Ovary (tissue), 9 donors: Measurements from ENCODE around the gene GLTPD2. TPM values are rescaled to one million over a fixed set of nuclear protein-coding genes. Genes with fewer than 3 reads are reported as not detected.

Experiments
- DNase-seq, 5 donors: peaks; one replicate each; pipeline ENCODE4 v3.0.0-alpha.2; 2019 to 2020
- H3K27ac ChIP-seq, 2 donors: fragments of 200-600 bp; one replicate each; pipeline versions ENCODE4 v1.5.1 to v1.8.0; 2019 to 2022
- H3K27me3 ChIP-seq: fragments of 200-600 bp; one replicate; pipeline ENCODE4 v1.8.0; 2022
- H3K36me3 ChIP-seq: fragments of 200-600 bp; sonication (generic); one replicate; pipeline ENCODE4 v1.5.1; 2019
- H3K4me1 ChIP-seq: one replicate; pipeline ENCODE4 v1.8.1; 2013; ENCODE audit warnings: mild to moderate bottlenecking, moderate library complexity; ENCODE audit not compliant: insufficient read depth
- H3K4me3 ChIP-seq: fragments of 200-600 bp; sonication (generic); one replicate; pipeline ENCODE4 v1.5.1; 2017
- H3K9me3 ChIP-seq, 2 donors: fragments of 200-600 bp in 1 of 2; sonication (generic) in 1 of 2; one replicate each; pipeline versions ENCODE4 v1.5.1 to v1.8.1; 2013 to 2019; ENCODE audit warnings: mild to moderate bottlenecking in 1 of 2, moderate library complexity in 1 of 2
- EP300 ChIP-seq: sonication (generic); formaldehyde crosslinking; IDR thresholded peaks from one replicate; pipeline ENCODE4 v1.6.1; 2017; ENCODE audit warnings: antibody characterized with exemption
- POLR2A ChIP-seq: fragments of 450-650 bp; IDR thresholded peaks from one replicate; pipeline ENCODE4 v1.6.1; 2017; ENCODE audit warnings: antibody characterized with exemption, mild to moderate bottlenecking, moderate library complexity
- WGBS, 3 donors: extraction: QIAGEN DNeasy Blood & Tissue Kit in 1 of 3; methylation state at CpG; one replicate each; pipeline versions ENCODE4 v1.1.5 to v1.1.7; 2013 to 2017; 5-methylcytosine and 5-hydroxymethylcytosine counted together
- intact Hi-C, 4 donors: fragments of 100-400 bp; cut with DNase I; formaldehyde crosslinking; loops; one replicate each; pipeline versions ENCODE4 v1.11.0 to v1.15.1; 2022 to 2023
- polyA plus RNA-seq, 2 donors: library from polyadenylated mRNA; stranded (reverse); fragments of 200-250 nt in 1 of 2; fragments of 350-450 nt in 1 of 2; fragmentation: Illumina TruSeq in 1 of 2; extraction: RNeasy Lipid Tissue Mini Kit (QIAGEN cat#74804) in 1 of 2; gene quantifications; one replicate each; pipeline ENCODE4 v1.2.3, GENCODE V29; 2013 to 2014
- total RNA-seq, 7 donors: library from RNA; depleted of rRNA in 2 of 7; stranded (reverse); fragments of >200 nt in 2 of 7; fragmentation: NEBNext Ultra II Directional in 3 of 7; extraction: Animal tissue kit (Norgen Biotek cat#: 25700) in 3 of 7; gene quantifications; one replicate each; pipeline versions ENCODE4 v1.1.0 to v1.2.4, GENCODE V29; 2016 to 2023
- TF ChIP-seq, protein P1 (sequence below), 3 donors: fragments of 450-650 bp in 2 of 3; fragments of 200-600 bp in 1 of 3; IDR thresholded peaks; one replicate each; pipeline versions ENCODE4 v1.5.1 to v1.8.0; 2016 to 2022; ENCODE audit warnings: antibody characterized with exemption in 3 of 3, mild to moderate bottlenecking in 1 of 3
- donor health status: DM: no; HTN: no; CAD: no; lungs with moderate emphysema.
- donor health status: DM: no; HTN: no; CAD: no.
- donor health status: Bipolar disorder and iron deficiency.
- donor health status: DM: yes; HTN: yes; CAD: no.
- donor health status: DM: no; HTN: no; CAD: no.
- donor health status: DM: yes; HTN: yes; CAD: no.

GLTPD2 gene
- total and polyA plus RNA-seq, 9 donors: not detected

DNA sequence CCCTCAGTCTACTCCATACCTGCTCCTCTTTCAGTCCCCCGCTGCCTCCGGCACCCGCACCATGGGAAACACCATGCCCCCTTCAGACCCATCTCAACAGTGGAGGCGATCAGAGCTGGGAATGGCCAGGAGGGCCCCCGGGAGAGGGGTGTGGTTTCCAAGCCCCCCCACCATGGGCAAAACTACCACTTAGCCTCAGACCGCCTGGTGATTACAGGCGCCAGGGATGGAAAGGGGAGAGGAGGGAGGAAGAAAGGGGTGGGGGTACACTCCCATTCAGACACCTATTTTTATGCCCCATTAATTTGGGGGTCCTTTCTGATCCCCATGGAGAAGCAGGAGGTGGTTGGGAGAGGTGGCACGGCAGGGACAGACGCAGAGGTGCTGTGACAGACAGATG is 13.5 kb downstream of the GLTPD2 start, which contains the start of gene C17orf114:
Gene C17orf114, minus strand, starts transcription at position 101 of the 400 bp plus-strand sequence.
- 75 to 83% (median 77%) methylated on average over 9 of the region's 9 CpGs for WGBS, 3 donors
- TF ChIP-seq, protein P1, sequence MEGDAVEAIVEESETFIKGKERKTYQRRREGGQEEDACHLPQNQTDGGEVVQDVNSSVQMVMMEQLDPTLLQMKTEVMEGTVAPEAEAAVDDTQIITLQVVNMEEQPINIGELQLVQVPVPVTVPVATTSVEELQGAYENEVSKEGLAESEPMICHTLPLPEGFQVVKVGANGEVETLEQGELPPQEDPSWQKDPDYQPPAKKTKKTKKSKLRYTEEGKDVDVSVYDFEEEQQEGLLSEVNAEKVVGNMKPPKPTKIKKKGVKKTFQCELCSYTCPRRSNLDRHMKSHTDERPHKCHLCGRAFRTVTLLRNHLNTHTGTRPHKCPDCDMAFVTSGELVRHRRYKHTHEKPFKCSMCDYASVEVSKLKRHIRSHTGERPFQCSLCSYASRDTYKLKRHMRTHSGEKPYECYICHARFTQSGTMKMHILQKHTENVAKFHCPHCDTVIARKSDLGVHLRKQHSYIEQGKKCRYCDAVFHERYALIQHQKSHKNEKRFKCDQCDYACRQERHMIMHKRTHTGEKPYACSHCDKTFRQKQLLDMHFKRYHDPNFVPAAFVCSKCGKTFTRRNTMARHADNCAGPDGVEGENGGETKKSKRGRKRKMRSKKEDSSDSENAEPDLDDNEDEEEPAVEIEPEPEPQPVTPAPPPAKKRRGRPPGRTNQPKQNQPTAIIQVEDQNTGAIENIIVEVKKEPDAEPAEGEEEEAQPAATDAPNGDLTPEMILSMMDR (IDR thresholded peaks at IDR 0.05): no peak
- TF ChIP-seq POLR2A (no peak), EP300 (no peak)

DNA sequence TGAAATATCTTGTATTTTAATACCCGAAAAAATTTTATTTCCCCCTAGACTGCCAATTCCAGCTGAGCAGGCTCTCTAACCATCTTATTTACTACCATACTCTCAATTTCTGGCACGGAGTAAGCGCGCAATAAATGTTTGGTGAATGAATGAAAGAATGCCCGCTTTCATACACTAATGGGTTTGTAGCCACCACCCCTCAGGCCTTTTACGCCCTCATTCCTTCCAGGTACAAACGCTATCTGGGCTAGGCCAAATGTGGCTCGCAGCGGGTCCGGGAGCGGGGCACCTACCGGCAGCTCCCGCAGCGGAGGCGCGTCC is 17.7 kb downstream of the GLTPD2 start:
- TF ChIP-seq EP300 (no peak), POLR2A (no peak)
- TF ChIP-seq, protein P1 (IDR thresholded peaks at IDR 0.05): no peak
- H3K27ac ChIP-seq: peak overlapping the region in 1 of 2 donors; percentile 36
- H3K27me3 ChIP-seq: no peaks in the 10 kb centered on the region
- 1 to 2% (median 2%) methylated on average over 14 to 16 of the region's 16 CpGs for WGBS, 3 donors
- H3K9me3 ChIP-seq: no peaks in the 10 kb centered on the region
- DNase-seq: no peak
- no peaks in the 10 kb centered on the region for H3K36me3 ChIP-seq
- peaks cover 8% of the 10 kb centered on the region for H3K4me1 ChIP-seq
- intact Hi-C loops: no loop called here
- H3K4me3 ChIP-seq: peak overlapping the region; percentile 84

More for the DNA sequence above, 13.5 kb downstream of the GLTPD2 start, which contains the start of gene C17orf114:
- no peaks in the 10 kb centered on the region for H3K27me3 ChIP-seq
- no peak within 1 kb of the TSS for H3K4me3 ChIP-seq
- H3K27ac ChIP-seq: no peak within 1 kb of the TSS
- no peak for DNase-seq
- no peaks in the 10 kb centered on the region for H3K36me3 ChIP-seq
- H3K9me3 ChIP-seq: no peaks in the 10 kb centered on the region
- intact Hi-C loops: no loop called here
- H3K4me1 ChIP-seq: peaks cover 1% of the 10 kb centered on the region

DNA sequence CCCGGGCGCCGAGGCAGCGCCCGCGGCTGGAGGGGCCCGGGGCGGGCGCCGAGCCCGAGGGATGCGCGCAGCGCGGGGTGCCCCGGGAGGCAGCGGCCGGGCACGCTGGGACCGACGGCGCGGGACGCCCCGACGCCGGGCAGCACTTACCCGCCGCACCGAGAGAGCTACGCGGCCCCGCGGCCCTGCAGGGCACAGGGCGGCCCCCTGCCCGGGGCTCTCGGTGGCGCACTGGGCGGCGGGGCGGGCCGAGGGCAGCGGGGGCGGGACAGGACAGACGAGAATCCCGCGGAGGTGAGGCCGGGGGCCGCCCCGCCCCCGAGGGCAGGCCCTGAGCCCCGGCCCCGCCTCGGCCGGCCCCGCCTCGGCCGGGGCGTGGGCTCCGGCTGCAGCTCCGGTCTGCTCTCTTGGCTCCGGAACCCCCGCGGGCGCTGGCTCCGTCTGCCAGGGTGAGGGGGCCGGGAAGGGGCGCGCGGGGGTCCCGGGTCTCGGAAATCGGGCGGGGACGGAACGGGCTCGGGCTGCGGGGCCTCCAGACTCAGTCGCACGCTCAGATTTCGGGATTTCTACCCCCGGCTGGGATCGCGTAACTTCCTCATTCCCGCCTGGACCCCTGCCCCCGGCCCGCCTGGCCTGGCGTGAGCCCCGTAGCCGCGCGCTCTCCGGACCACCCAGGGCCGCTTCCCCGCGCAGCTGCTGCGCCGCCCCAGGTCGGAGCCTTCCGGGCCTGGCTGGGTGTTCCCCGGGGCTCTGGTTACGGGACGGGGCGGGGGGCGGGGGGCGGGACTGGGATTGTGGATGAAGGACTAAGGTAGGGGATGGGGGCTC is 18.2 kb downstream of the GLTPD2 start, which contains the start of gene PLD2:
Gene PLD2, plus strand, starts transcription at position 376 of the 828 bp plus-strand sequence. CDS start 621 bp downstream, outside the sequence.
- no peak for TF ChIP-seq EP300
- TF ChIP-seq POLR2A: peak; percentile 13
- WGBS, 3 donors: 0 to 1% (median 1%) methylated on average over 55 to 106 of the region's 106 CpGs
- Histone ChIP-seq H3K27ac (peak within 1 kb of the TSS; percentile 32 to 36), H3K4me1 (peaks cover 8% of the 10 kb centered on the region), H3K36me3 (no peaks in the 10 kb centered on the region), H3K9me3 (no peaks in the 10 kb centered on the region), H3K27me3 (no peaks in the 10 kb centered on the region), H3K4me3 (peak within 1 kb of the TSS; percentile 84)
- peak; percentile 71 to 88 (median 79) for DNase-seq
- intact Hi-C loops: no loop called here

DNA sequence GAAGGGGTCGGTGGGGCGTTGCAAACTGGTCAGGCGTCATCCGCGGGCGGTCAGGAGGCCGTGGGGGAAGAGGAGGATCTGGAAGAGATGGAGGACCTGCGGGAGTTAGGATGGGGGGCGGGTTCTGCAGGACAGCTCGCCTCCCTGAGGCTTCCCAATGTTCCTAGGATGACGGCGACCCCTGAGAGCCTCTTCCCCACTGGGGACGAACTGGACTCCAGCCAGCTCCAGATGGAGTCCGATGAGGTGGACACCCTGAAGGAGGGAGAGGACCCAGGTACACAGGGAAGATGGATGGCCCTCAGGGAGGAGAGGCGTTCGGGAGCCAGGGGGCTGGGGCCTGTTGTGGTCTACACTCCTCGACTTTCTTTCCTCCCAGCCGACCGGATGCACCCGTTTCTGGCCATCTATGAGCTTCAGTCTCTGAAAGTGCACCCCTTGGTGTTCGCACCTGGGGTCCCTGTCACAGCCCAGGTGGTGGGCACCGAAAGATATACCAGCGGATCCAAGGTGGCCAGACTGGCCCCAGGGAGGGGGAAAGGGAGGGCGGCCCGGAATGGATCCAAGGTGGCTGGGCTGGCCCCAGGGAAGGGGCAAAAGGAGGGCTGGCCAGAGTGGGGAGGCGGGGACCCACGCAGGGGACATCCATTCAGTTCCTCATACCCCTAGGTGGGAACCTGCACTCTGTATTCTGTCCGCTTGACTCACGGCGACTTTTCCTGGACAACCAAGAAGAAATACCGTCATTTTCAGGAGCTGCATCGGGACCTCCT is 19.0 kb downstream of the GLTPD2 start:
- Histone ChIP-seq H3K9me3 (no peaks in the 10 kb centered on the region), H3K4me3 (peak overlapping the region; percentile 84), H3K36me3 (no peaks in the 10 kb centered on the region), H3K27ac (peak overlapping the region in 1 of 2 donors; percentile 26), H3K27me3 (no peaks in the 10 kb centered on the region), H3K4me1 (peaks cover 8% of the 10 kb centered on the region)
- TF ChIP-seq, protein P1 (IDR thresholded peaks at IDR 0.05): no peak
- TF ChIP-seq POLR2A (no peak), EP300 (no peak)
- intact Hi-C loops: no loop called here
- peak; percentile 30 to 58 (median 54) for DNase-seq
- whole genome bisulfite sequencing, 3 donors: 26 to 28% (median 26%) methylated on average over 32 of the region's 32 CpGs
